ENCODE data around the gene C17orf58. TPM values are rescaled to one million over a fixed set of nuclear protein-coding genes. Genes with fewer than 3 reads are reported as not detected.
"Not testable (repeated sequence)": the region's sequence is repeated elsewhere in the genome, so short reads cannot be mapped to it uniquely, and the experiment has no call there.

Gene C17orf58
- total and polyA plus RNA-seq, 2 of the 8 experiments (the other 6 are each of a cell fraction or from before 2014, with no cell fraction given): 22.6 to 24.1 TPM

DNA sequence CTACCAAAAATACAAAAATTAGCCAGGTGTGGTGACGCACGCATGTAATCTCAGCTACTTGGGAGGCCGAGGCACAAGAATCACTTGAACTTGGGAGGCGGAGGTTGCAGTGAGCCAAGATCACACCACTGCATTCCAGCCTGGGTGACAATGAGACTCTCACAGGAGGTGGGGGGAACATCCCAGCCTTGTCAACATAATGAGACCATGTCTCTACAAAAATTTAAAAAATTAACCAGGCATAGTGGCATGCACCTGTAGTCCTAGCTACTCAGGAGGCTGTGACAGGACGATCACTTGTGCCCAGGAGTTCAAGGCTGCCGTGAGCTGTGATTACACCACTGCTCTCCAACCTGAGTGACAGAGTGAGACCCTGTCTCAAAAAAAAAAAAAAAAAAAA lies 20.0 kb downstream of the C17orf58 start:
- CTCF ChIA-PET (ENCODE audit: partially characterized antibody): interaction anchor here (1.5 kb wide), 1 partner anchor 35 kb away, joined by 3 read pairs; no protein-coding TSS in a partner anchor

More for the DNA sequence above, 20.0 kb downstream of the C17orf58 start:
- H3K4me2 ChIP-seq (ENCODE audit: insufficient read depth in 1 of 2, low read depth in 2 of 2, low read length in 2 of 2); H2BK15ac ChIP-seq (ENCODE audit: low read length); H3K79me2 ChIP-seq (ENCODE audit: control insufficient read depth in 1 of 2, insufficient read depth in 2 of 2, low read length in 2 of 2); H3K9ac ChIP-seq (replicated peaks in 1 of 4; ENCODE audit: extremely low read depth in 1 of 4, low read depth in 3 of 4, low read length in 3 of 4); H3K56ac ChIP-seq (replicated peaks; ENCODE audit: insufficient read length, low read depth, low read length); H2AFZ ChIP-seq (ENCODE audit: low read length); H3K18ac ChIP-seq (ENCODE audit: extremely low read depth, low read length); H3K27ac ChIP-seq (ENCODE audit: low read depth, low read length); H3K27me3 ChIP-seq (replicated peaks in 1 of 4; ENCODE audit: control insufficient read depth in 3 of 4, extremely low read depth in 1 of 4, insufficient read depth in 3 of 4, low read length in 3 of 4); H3K23me2 ChIP-seq (ENCODE audit: low read depth, low read length); H3K14ac ChIP-seq (ENCODE audit: insufficient read length); FAIRE-seq; H3K4me1 ChIP-seq (replicated peaks in 1 of 4; ENCODE audit: control insufficient read depth in 3 of 4, insufficient read depth in 4 of 4, low read length in 3 of 4); H3K4ac ChIP-seq (replicated peaks; ENCODE audit: insufficient read length, low read depth, low read length); H3K9me3 ChIP-seq (ENCODE audit: insufficient read depth in 2 of 2, low read depth in 1 of 2, low read length in 1 of 2); H4K91ac ChIP-seq (replicated peaks; ENCODE audit: insufficient read length, low read length); H4K5ac ChIP-seq (ENCODE audit: insufficient read length, low read depth, low read length); H3K79me1 ChIP-seq (ENCODE audit: low read depth, low read length); H4K8ac ChIP-seq (ENCODE audit: extremely low read depth, insufficient read depth, low read length); H4K20me1 ChIP-seq (replicated peaks in 1 of 2; ENCODE audit: control insufficient read depth in 1 of 2, insufficient read depth in 2 of 2, low read length in 2 of 2); H3K23ac ChIP-seq (ENCODE audit: insufficient read length); H2BK20ac ChIP-seq (ENCODE audit: low read length); H2BK120ac ChIP-seq (replicated peaks; ENCODE audit: low read depth, low read length); H3K4me3 ChIP-seq (ENCODE audit: extremely low read depth in 1 of 4, insufficient read depth in 2 of 4, low read depth in 3 of 4, low read length in 4 of 4): not testable (repeated sequence)
- Histone ChIP-seq H2BK5ac (ENCODE audit: low read depth, low read length) (peak overlapping the region; percentile 67), H2BK12ac (ENCODE audit: low read depth, low read length) (0 out of 2 replicates have a peak overlapping the region, but pooled peaks have one; percentile 62), H2AK5ac (ENCODE audit: low read depth, low read length) (peak overlapping the region; percentile 78; the same call in 1 of the 2 replicates), H3K36me3 (ENCODE audit: control insufficient read depth in 2 of 4, insufficient read depth in 4 of 4, low read length in 3 of 4) (peaks cover 0 to 18% (median under 1%) of the 10 kb centered on the region in 4 experiments; a peak in 2 of 8 replicates)
- POLR2A ChIA-PET (ENCODE audit: partially characterized antibody): interaction anchor here (0.9 to 2.9 kb wide), 3 partner anchors 10 to 60 kb away, joined by 3 to 14 read pairs (median 8); partner anchors contain the start of gene KPNA2
- WGBS, 2 experiments (ENCODE audit: extremely low coverage in 1 of 2, insufficient coverage in 1 of 2, insufficient read length in 1 of 2, insufficient replicate concordance in 2 of 2, low coverage in 1 of 2, low lambda C conversion rate in 2 of 2, missing lambda C conversion rate in 1 of 2): 95% methylated on average over 6 of the region's 6 CpGs; no CpG with 5 or more reads in 1 of the 2 experiments
- peak in 1 of 2 experiments; percentile 33 for DNase-seq (ENCODE audit: low read depth in 1 of 2, low spot score in 2 of 2)

Measured in H1 (cell line).